Activated CD4-positive, alpha-beta T cell treated with anti-CD3 and anti-CD28 coated beads, Interleukin-2, amount 50 U/mL, for 1 hour (primary cell): ENCODE measurements around the gene GABBR2.

Source experiments
- DNase-seq: peaks from one replicate; pipeline ENCODE4 v3.0.0-alpha.2; 2020

The GABBR2 gene

GRCh38 chr9:98241357-98242300 lies 467.1 kb downstream of the GABBR2 start:
- no peak for DNase-seq

- no peak for DNase-seq
Observed at GRCh38 chr9:98240475-98240874, 468.3 kb downstream of the GABBR2 start.
